ENCODE measurements around the gene RBMS3.

DNA sequence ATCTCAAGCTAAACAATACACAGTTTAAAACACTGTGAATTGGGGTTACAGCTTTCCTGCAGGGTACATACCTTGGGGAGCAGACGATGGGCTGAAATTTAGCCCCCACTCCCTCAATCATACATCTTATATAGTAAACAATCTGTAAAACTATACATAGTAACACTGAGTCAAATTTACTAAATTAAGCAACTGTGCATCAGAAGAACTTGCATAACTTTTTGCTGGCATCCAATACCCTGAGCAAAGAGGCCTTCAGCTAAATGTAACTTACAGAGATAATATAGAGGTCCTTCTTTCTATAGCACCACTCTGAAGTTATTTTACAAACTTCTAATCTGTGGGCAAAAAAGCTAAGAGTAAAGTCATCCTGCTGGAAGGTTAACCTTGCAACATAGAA is 721.9 kb downstream of the RBMS3 start:
- TF ChIP-seq POLR2A (IDR thresholded peaks at IDR 0.05) (no peak), POLR2AphosphoS5 (IDR thresholded peaks at IDR 0.05) (no peak)
- TF ChIP-seq, protein P1, sequence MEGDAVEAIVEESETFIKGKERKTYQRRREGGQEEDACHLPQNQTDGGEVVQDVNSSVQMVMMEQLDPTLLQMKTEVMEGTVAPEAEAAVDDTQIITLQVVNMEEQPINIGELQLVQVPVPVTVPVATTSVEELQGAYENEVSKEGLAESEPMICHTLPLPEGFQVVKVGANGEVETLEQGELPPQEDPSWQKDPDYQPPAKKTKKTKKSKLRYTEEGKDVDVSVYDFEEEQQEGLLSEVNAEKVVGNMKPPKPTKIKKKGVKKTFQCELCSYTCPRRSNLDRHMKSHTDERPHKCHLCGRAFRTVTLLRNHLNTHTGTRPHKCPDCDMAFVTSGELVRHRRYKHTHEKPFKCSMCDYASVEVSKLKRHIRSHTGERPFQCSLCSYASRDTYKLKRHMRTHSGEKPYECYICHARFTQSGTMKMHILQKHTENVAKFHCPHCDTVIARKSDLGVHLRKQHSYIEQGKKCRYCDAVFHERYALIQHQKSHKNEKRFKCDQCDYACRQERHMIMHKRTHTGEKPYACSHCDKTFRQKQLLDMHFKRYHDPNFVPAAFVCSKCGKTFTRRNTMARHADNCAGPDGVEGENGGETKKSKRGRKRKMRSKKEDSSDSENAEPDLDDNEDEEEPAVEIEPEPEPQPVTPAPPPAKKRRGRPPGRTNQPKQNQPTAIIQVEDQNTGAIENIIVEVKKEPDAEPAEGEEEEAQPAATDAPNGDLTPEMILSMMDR (IDR thresholded peaks at IDR 0.05), result no peak
